HG03280 (cell line): ENCODE measurements around the gene IL17RD.

Experiments
- ATAC-seq: cut with Tn5 transposase; IDR thresholded peaks from one replicate; pipeline ENCODE4 v1.9.1; 2021; ENCODE audit warnings: mild to moderate bottlenecking, moderate library complexity; ENCODE audit not compliant: unreplicated experiment

Gene IL17RD

DNA sequence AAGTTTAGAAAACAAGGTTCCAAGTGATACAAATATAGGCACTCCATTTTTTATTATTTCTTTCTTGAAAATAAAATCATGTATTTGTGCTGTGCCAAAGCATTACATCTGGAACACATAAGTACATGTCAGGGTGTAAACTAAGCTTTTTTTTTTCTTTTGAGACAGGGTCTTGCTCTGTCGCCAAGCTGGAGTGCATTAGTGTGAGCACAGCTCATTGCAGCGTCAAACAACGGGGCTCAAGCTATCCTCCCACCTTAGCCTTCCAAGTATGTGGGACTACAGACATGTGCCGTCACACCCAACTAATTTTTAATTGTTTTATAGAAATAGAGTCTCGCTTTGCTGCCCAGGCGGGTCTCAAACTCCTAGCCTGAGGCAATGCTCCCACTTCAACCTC lies 95.7 kb downstream of the IL17RD start:
- no peak for ATAC-seq

DNA sequence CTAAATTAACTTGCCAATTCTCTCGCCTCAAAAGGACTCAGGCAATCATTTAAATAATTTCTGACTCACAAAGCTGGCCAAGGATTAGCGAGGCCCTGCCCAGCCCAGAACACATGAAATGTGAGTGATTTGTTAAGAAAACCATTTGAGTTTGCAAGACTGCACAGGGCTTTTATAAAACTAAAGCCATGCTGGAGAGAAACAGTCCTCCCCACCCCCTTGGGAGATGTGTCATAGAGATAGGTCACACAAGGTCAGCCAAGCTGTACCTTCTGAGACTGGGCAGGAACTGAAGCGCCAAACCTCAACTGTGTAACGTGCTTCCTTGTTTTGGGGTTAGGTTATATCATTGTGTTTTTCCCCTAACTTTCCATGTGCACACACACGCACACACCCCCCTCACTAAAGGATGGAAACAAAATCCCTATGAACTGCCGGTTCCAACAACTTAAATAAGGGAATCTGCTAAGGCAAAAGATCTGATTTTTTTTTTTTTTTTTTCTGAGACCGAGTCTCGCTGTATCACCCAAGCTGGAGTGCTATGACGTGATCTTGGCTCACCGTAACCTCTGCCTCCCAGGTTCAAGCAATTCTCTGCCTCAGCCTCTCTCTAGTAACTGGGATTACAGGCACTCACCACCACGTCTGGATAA lies 96.6 kb downstream of the IL17RD start:
- peak; percentile 96 for ATAC-seq

DNA sequence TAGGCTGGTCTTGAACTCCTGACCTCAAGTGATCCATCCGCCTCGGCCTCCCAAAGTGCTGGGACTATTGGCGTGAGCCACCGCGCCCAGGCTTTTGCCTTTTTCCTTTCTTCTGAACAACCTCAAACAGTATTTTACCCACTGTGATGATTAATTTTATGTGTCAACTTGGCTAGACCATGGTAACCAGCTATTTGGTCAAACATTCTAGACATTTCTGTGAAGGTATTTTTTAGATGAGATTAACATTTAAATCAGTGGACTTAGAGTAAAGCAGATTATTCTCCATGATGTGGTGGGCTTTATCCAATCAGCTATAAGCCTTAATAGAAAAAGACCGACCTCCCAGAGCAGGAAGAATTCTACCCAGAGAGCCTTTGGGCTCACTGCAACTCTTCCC lies 98.7 kb downstream of the IL17RD start:
- no peak for ATAC-seq

DNA sequence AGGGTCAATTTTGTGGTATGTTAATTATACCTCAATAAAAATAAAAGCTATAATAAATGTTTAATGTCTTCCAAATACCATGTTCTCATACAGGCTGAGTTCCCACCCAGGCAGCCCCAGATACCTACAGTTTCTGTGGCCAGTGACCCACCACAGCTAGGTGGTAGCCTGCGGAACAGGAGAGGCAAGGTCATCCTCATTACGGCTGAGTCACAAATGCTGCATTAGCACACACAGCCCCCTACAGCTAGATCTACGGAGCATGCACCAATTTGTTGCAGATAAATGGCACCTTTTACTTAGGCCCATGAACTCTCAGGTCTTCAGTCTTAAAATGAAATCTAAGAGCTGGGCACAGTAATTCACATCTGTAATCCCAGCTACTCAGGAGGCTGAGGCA lies 99.6 kb downstream of the IL17RD start:
- no peak for ATAC-seq

DNA sequence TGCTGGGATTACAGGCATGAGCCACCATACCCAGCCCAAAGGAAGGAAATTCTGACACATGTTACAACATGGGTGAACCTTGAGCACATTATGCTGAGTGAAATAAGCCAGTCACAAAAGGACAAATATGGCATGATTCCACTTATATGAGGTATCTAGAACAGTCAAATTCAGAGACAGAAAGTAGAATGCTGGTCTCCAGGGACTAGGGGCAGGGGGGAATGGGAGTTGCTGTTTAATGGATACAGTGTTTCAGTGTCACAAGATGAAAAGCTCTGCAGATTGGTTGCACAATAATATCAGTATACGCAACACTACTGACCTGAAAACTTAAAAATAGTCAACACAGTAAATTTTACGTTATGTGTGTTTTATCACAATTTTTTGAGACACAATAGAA lies 100.6 kb downstream of the IL17RD start:
- ATAC-seq: no peak

DNA sequence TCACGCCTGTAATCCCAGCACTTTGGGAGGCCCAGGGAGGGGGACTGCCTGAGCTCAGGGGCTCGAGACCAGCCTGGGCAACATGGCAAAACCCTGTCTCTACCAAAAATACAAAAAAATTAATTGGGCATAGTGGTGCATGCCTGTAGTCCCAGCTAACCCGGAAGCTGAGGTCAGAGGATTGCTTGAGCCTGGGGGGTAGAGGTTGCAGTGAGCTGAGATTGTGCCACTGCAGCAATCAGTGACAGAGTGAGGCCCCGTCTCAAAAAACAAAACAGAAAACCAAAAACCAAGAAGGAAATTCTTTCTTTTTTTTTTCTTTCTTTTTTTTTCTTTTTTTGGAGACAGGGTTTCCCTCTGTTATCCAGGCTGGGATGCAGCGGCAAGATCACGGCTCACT lies 101.2 kb downstream of the IL17RD start:
- ATAC-seq: no peak

DNA sequence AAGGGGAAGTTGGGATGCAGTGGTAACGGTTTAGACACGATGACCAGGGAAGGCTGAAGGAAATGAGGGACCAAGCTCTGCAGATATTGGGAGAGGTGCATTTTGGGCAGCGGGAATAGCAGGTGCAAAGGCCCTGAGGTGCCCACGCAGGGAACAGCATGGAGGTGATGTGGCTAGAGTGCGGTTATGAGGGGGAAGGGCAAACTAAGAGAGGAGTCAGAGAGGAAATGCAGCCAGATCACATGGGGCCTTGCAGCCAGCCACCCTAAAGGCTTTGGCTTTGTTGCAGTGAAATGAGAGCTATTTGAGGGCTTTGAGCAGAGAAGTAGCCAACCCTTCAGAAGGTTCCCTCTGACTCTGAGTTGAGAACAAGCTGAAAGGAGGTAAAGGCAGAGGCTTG lies 102.1 kb downstream of the IL17RD start:
- ATAC-seq: no peak

DNA sequence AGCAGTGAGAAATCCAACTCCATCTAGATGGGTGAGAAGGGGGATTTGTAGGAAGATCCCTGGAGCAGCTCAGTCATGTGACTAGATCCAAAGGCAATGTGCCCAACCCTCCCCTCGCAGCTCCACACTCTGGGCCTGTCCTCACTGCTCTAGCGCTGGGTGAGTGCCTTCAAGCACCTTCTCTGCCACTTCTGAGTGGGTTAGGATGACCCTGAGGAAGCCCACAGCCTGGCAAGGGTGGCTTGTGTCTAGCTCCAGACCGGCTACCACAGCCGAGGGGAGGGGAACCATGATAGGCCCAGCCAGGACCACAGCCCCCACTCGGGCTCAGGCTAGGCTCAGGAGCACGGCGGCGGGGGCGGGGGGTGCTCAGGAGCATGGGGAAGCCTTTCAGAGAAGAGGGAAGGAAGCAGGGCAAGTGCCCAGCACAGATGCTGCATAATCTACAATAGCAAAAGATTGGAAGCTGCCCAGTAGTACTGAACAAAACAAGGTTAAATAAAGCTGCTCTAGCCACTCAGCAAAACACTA lies 103.0 kb downstream of the IL17RD start:
- no peak for ATAC-seq

DNA sequence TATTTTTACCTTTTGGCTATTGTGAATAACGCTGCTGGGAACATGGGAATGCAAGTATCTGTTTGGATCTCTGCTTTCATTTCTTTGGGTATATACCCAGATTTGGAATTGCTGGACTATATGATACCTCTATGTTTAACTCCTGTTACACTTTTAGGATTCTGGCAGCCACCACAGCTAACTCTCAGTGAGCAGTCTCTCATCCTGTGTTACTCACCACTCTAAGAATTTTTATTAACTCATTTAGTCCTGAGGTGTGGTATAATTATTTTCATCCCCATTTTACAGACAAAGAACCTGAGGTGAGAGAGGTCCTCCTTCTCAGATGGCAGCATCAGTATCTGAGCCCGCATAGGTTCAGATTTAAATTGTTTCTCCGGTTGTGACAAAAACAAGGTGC lies 103.6 kb downstream of the IL17RD start:
- ATAC-seq: no peak

DNA sequence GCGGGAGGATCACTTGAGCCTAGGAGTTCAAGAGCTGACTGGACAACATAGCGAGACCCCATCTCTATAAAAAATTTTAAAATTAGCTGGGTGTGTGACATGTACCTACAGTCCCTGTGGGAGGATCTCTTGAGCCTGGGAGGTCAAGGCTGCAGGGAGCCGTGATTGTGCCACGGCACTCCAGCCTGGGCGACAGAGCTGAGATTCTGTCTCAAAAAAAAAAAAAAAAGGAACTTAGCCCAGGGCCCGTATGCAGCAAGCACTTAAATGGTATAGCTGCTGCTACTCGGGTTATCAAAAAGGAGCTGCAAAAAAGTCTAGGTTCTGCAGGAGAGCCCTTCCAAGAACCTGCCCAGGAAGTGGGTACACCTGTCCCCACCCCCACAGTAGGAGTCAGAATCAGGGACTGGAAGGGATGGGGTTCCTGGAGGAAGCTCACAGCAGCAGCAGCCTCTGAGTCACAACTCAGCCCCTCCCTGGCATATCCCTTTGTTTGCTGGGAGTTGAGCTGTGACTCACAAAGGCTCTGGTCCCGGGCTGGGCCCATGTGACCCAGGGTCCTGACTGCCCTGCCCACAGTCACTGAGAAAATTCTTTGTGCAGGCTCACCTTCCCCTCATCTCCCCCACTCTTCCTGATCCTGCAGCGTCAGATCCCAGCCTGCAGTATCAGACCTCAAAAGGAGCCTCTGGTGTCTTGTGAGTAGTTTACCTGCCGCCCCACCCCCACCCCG lies 104.9 kb downstream of the IL17RD start, which contains the start of gene SPATA12:
Gene SPATA12, plus strand, starts transcription at position 576 of the 733 bp plus-strand sequence. CDS start 13,031 bp downstream, outside the sequence.
- ATAC-seq: no peak

DNA sequence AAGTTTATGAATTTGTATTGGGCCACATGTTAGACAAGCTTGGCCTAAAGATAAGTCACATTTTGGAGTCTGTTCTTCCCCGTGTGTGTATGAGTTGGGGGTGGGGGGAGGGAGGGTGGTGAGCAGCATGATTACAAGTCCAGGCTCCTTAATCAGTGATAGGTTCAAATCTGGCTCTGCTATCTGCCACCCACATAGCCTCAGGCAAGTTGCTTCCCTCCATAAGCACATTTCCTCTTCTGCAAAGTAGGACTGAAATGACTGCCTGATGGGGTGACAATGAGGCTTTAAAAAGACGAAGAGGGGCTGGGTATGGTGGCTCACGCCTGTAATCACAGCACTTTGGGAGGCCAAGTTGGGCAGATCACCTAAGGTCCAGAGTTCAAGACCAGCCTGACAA lies 105.7 kb downstream of the IL17RD start:
- no peak for ATAC-seq

DNA sequence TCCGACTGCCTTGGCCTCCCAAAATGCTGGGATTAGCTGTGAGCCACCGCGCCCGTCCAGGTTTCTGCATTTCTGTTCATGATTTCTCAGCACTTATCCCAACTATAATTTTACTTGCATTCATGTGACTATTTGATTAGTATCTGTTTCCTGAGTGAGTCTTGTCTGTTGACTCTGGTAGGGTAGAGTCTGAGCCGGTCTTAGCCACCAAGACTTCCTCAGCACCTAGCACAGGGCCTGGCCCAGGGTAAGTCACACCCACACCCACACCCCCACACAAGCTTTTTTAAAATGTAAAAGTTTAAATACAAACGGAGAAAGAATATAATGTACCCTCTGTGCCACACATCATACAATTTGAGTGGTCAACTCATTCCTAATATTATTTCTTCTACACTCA lies 107.8 kb downstream of the IL17RD start:
- ATAC-seq: no peak

DNA sequence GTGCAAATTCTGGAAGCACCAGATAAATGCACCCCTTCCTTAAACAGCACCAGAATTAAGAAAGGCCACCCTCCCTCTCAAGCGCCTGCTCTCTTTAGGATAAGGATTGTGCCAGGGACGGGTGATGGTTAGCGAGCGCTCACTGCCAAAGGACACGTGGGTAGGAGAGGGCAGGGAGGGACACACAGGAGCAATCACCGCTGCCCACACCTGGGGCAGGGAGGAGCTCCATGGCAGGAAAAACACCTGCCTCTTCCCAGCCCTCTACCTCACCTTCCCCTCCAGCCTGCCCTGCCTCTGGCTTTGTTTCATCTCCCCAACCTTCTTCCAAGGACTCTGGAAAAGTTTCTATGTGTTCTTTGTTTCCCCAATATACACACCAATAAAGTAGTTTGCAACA lies 112.0 kb downstream of the IL17RD start:
- no peak for ATAC-seq

DNA sequence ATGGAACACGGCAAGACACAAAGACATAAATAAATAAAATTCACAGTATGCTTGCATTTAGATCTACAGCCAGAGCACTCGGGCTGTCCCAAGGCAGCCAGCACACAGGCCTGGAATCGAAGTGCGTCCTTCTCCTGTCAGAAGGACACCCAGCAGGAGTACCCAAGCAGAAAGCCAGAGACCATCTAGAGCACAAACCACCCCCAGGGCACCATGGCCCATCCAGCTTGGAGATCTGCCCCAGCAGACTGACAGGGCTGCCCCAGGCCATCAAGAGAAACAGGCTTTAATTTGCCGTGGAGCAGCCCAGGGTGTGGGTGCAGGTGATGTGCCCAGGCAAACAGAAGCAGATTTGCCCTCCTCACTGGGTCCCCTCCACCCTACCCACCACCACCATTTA lies 112.5 kb downstream of the IL17RD start:
- no peak for ATAC-seq

DNA sequence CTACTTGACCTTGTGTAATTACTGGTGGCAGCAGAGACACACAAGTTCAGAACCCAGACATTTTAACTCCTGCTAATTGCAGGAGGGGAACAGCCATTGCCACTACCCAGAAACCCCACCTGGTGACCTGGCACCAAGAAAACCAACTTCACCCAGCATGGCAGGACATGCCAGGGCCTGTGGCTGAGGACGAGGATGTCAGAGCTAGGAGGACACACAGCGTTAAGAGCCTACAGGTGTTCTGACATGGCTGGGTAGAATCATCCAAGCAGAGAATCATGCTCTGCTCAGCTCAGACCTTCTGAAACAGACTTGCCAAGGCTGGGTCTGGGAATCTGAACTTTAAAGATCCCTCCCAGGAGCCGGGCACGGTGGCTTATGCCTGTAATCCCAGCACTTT lies 116.4 kb downstream of the IL17RD start:
- no peak for ATAC-seq

DNA sequence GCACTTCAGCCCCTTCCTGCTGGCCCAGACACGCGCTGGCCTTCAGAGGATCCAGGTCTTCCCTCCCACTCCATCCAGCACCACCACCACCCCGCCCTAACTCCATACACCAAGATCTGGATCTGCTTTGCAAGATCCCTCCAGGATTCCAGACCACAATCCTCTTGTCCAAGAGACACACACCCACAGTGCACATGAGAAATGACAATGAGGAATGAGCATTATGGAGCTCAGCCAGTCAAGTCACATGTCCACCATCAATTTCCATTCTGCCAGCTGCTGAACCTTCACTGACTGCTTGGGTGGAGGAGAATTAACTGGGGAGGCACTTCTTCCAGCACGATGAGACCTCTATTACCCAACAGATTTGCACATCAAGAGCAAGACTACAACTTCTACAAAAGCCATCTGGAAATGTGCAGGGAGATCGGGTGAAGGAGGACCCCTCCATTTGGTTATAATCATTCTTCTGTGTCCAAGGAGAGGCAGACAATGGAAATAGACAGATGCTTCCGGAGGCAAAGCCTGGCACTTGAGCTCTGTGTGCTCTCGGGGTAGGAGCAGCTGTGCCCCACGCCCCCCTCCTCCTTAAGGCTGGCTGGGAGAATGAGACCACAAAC lies 117.0 kb downstream of the IL17RD start:
- ATAC-seq: no peak

DNA sequence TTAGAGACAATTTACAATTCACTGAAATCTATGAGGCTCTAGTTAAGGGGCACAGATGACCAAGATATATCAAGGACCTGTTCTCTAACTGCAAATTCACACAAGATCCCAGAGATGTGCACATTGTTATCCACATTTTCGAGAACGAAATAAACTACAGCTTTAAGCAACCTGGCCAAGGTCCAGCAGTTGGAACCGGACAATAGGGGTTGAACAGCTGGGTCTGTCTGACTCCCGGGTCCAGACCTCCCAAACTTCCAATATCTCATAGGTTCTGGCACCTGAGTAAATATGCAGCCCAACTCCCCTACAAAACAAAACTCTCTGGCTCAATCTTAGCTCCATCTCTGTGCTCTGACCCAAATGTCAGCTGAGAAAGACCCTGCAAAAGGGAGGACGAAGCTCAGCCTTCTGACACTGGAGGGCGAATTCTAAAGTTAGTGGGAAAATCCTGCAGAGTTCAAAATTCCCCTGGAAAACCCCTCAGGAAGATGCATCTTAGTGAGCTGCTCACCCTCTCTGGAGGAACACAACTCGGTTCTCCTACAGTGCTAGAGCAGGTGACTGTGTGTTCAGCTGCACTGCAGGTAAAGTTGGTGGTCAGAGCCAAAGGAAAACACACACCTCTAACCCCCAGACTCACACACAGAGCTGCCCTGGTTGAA lies 118.9 kb downstream of the IL17RD start:
- ATAC-seq: no peak

DNA sequence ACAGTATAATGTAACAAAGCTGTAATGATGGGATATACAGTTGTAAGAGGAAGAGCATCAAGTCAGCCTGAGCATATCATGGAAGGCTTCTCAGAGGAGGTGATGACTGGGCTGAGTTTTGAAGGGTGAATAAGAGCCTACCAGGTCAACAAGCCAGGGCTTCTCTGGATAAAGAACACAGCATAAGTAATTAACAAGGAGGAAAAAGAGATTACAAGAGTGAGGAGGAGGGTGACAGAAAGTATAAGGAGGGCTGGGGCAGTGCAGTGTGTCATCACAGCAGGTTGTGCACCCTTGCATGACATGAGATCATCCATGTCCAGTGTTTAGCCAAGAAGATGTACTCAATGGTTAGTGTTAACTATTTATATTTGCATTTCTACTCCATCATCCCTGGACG lies 121.6 kb downstream of the IL17RD start:
- ATAC-seq: no peak

DNA sequence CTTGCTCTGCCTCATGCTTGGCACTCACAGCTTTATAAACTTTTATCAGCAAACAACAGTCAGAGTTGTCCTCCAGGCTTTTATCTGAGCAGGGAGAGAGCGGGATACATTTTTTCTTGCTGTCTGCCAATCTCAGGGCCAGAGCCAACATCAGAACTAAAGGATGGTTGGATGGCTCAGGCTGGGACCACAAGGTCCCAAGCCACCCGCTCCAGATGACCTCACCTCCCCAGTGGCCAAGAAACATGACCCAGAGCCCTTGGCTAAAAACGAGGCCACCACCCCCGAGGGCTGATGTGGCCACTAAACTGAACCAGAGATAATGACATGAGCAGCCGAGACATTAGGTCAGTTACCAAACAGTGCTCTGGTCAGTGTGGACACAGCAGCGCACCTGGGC lies 123.5 kb downstream of the IL17RD start:
- ATAC-seq: no peak
